Mammary epithelial cell (primary cell): ENCODE measurements around the gene NRBF2.

Experiments
- EZH2 ChIP-seq: IDR thresholded peaks from 2 replicates; pipeline ENCODE4 v1.6.1; 2012; ENCODE audit warnings: low read length, inconsistent platforms, borderline replicate concordance
- TF ChIP-seq, protein P1 (sequence below), 2 donors: IDR thresholded peaks in 1 of 2; conservative IDR thresholded peaks in 1 of 2; 2 replicates each; pipeline ENCODE4 v1.5.1; 2011 to 2012; ENCODE audit warnings: inconsistent platforms in 2 of 2, low read length in 2 of 2, mild to moderate bottlenecking in 2 of 2, control low read depth in 1 of 2, low read depth in 1 of 2; ENCODE audit not compliant: insufficient read depth in 1 of 2; ENCODE audit errors: extremely low read depth in 1 of 2

DNA sequence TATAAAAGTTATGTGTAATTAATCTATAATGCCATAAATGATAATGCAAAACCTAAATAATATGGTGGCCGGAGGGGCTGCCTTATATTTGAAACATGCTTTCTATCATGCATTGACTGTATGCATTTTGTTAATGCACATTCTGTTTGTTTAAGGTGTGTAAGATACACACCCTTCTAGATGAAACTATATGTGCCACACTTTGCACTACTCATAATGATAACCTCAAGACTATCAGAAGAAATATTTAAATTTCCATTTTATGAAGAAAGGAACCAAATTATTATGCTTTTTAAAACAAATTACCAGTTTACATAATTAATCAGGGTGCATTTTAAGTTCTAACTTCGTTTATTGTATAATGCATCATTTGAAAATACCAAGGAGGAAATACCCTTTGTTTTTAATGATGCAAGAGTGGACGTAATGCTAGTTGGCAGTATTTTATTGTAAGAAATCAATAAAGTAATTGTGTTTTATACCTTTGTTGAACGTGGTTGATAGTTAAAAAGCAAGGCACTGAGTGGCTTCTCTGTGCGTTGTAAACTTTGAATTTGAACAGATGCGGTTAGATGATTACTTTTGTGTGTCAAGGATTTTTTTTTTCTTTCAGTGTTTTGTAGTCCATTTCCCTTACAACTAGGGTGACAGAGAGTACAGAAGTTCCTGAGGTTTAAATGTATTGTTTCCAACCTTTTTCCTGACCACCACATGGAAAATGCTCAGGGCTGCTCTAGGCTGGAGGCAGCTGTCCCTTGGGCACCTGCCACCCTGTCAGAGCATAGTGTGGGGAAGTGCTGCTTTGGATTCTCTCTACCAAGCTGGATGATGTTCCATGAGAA, 21.6 kb downstream of the NRBF2 start:
- no peak for TF ChIP-seq EZH2
- TF ChIP-seq, protein P1, sequence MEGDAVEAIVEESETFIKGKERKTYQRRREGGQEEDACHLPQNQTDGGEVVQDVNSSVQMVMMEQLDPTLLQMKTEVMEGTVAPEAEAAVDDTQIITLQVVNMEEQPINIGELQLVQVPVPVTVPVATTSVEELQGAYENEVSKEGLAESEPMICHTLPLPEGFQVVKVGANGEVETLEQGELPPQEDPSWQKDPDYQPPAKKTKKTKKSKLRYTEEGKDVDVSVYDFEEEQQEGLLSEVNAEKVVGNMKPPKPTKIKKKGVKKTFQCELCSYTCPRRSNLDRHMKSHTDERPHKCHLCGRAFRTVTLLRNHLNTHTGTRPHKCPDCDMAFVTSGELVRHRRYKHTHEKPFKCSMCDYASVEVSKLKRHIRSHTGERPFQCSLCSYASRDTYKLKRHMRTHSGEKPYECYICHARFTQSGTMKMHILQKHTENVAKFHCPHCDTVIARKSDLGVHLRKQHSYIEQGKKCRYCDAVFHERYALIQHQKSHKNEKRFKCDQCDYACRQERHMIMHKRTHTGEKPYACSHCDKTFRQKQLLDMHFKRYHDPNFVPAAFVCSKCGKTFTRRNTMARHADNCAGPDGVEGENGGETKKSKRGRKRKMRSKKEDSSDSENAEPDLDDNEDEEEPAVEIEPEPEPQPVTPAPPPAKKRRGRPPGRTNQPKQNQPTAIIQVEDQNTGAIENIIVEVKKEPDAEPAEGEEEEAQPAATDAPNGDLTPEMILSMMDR (conservative IDR thresholded peaks at IDR 0.05 in 1 of 2, IDR thresholded peaks at IDR 0.05 in 1 of 2; ENCODE audit: extremely low read depth in 1 of 2, insufficient read depth in 1 of 2, low read depth in 1 of 2, low read length in 2 of 2) = no peak
